HepG2 (cell line): ENCODE measurements around the gene B3GALNT2. TPM values are rescaled to one million over a fixed set of nuclear protein-coding genes. Genes with fewer than 3 reads are reported as not detected.

Experiments used
- ATAC-seq: fragments of 200-7000 bp; cut with Tn5 transposase; 3 replicates; pipeline ENCODE4 v1.9.1; 2020; ENCODE audit warnings: mild to moderate bottlenecking, moderate library complexity
- BruUV-seq: library from RNA; stranded (reverse); fragments of 400-500 nt; replicated peaks from 2 replicates; lab custom pipeline; 2021; lab: Mats Ljungman, UMichigan
- CTCF ChIA-PET: fragments of 300-600 bp; formaldehyde crosslinking; extraction: SDS; loops from one replicate; lab custom pipeline; 2021; ENCODE audit warnings: low total read pairs, inconsistent platforms, low intra/inter-chr PET ratio; lab: Yijun Ruan, JAX
- POLR2A ChIA-PET: fragments of 350-600 bp; sonication (Branson Sonifier 250); formaldehyde crosslinking; loops from one replicate; lab custom pipeline; 2020; ENCODE audit warnings: antibody characterized with exemption, inconsistent platforms; lab: Yijun Ruan, JAX
- DNase-seq: peaks from one replicate; pipeline ENCODE4 v3.0.0-alpha.2; 2015; ENCODE audit warnings: low spot score
- FAIRE-seq: peaks from 3 replicates; lab custom pipeline; 2011; peaks lifted over from hg19 to GRCh38; lab: Jason Lieb, UNC
- H2AFZ ChIP-seq: one replicate; pipeline ENCODE4 v1.6.1; 2011; ENCODE audit warnings: low read length, inconsistent platforms
- H3K27ac ChIP-seq: fragments of 300-600 bp; 3 replicates; pipeline ENCODE4 v1.8.0; 2011; ENCODE audit warnings: mixed run types, mild to moderate bottlenecking, mixed read lengths, low read length, inconsistent platforms; ENCODE audit not compliant: insufficient read depth; ENCODE audit errors: extremely low read length
- H3K27me3 ChIP-seq, 2 experiments: fragments of 200-600 bp in 1 of 2; 2 replicates in 1 of 2; 3 replicates in 1 of 2; pipeline versions ENCODE4 v1.6.0 to v1.8.0; 2011; ENCODE audit warnings: low read length in 2 of 2, mild to moderate bottlenecking in 2 of 2, moderate library complexity in 2 of 2, inconsistent platforms in 1 of 2; ENCODE audit not compliant: insufficient read depth in 2 of 2, control insufficient read depth in 1 of 2
- H3K36me3 ChIP-seq, 2 experiments: fragments of 200-600 bp in 1 of 2; replicated peaks in 1 of 2; 2 replicates in 1 of 2; 3 replicates in 1 of 2; pipeline versions ENCODE4 v1.5.1 to v1.8.0; 2011; ENCODE audit warnings: low read length in 2 of 2, inconsistent platforms in 1 of 2; ENCODE audit not compliant: insufficient read depth in 2 of 2, control insufficient read depth in 1 of 2
- H3K4me1 ChIP-seq: 2 replicates; pipeline ENCODE4 v1.5.1; 2012; ENCODE audit warnings: low read length, inconsistent platforms; ENCODE audit not compliant: insufficient read depth
- H3K4me2 ChIP-seq: 2 replicates; pipeline ENCODE4 v1.6.0; 2011; ENCODE audit warnings: low read depth, low read length, inconsistent platforms
- H3K4me3 ChIP-seq, 3 experiments: fragments of 200-600 bp in 1 of 3; sonication (generic), shearing (Covaris generic) in 1 of 3; replicated peaks in 1 of 3; 2 replicates each; pipeline ENCODE4 v1.5.1; 2011 to 2016; ENCODE audit warnings: low read length in 3 of 3, inconsistent platforms in 2 of 3, low read depth in 2 of 3, mild to moderate bottlenecking in 2 of 3, control low read depth in 1 of 3, mixed read lengths in 1 of 3; ENCODE audit not compliant: insufficient read depth in 1 of 3
- H3K79me2 ChIP-seq: one replicate; pipeline ENCODE4 v1.6.1; 2011; ENCODE audit warnings: low read length, inconsistent platforms; ENCODE audit not compliant: insufficient read depth
- H3K9ac ChIP-seq: 2 replicates; pipeline ENCODE4 v1.6.0; 2011; ENCODE audit warnings: mild to moderate bottlenecking, low read depth, low read length, inconsistent platforms; ENCODE audit not compliant: insufficient read depth
- H3K9me3 ChIP-seq: 2 replicates; pipeline ENCODE4 v1.5.1; 2012; ENCODE audit warnings: mild to moderate bottlenecking, low read length
- H4K20me1 ChIP-seq: 2 replicates; pipeline ENCODE4 v1.6.0; 2011; ENCODE audit warnings: inconsistent platforms, mild to moderate bottlenecking, low read length, moderate library complexity; ENCODE audit not compliant: insufficient read depth
- DR1 ChIP-seq: sonication (generic); formaldehyde crosslinking; IDR thresholded peaks from 2 replicates; pipeline ENCODE4 v1.8.0; 2021; ENCODE audit warnings: mild to moderate bottlenecking, missing genetic modification reagents, inconsistent platforms
- HNRNPLL ChIP-seq: fragments of 200-400 bp; formaldehyde crosslinking; IDR thresholded peaks from 2 replicates; pipeline ENCODE4 v1.6.1; 2017; ENCODE audit warnings: mild to moderate bottlenecking, low read depth, low read length; ENCODE audit not compliant: poor library complexity, severe bottlenecking
- HNRNPUL1 ChIP-seq: fragments of 200-400 bp; formaldehyde crosslinking; IDR thresholded peaks from 2 replicates; pipeline ENCODE4 v1.6.1; 2017; ENCODE audit warnings: low read depth, mild to moderate bottlenecking, low read length, moderate library complexity
- KDM6A ChIP-seq: IDR thresholded peaks from 2 replicates; pipeline ENCODE4 v1.6.1; 2016; ENCODE audit warnings: low read depth
- MED8 ChIP-seq: sonication (generic); formaldehyde crosslinking; IDR thresholded peaks from 2 replicates; pipeline ENCODE4 v1.8.1; 2023; ENCODE audit warnings: mild to moderate bottlenecking, missing genetic modification reagents; ENCODE audit not compliant: insufficient replicate concordance
- NPAS2 ChIP-seq: sonication (generic); formaldehyde crosslinking; IDR thresholded peaks from 2 replicates; pipeline ENCODE4 v1.8.0; 2022; ENCODE audit warnings: mild to moderate bottlenecking, missing genetic modification reagents, borderline replicate concordance
- ZBTB42 ChIP-seq: sonication (generic); formaldehyde crosslinking; IDR thresholded peaks from 2 replicates; pipeline ENCODE4 v1.5.0; 2020; ENCODE audit warnings: mild to moderate bottlenecking, missing genetic modification reagents
- ZNF232 ChIP-seq: sonication (generic); formaldehyde crosslinking; IDR thresholded peaks from 2 replicates; pipeline ENCODE4 v1.4.0; 2020; ENCODE audit warnings: missing genetic modification reagents, borderline replicate concordance
- ZNF816 ChIP-seq: sonication (generic); formaldehyde crosslinking; IDR thresholded peaks from 2 replicates; pipeline ENCODE4 v1.8.0; 2022; ENCODE audit warnings: missing genetic modification reagents, mild to moderate bottlenecking, borderline replicate concordance
- ZSCAN21 ChIP-seq: sonication (generic); formaldehyde crosslinking; IDR thresholded peaks from 2 replicates; pipeline ENCODE4 v1.8.0; 2022; ENCODE audit warnings: mild to moderate bottlenecking, missing genetic modification reagents, moderate library complexity, borderline replicate concordance
- WGBS: methylation state at CpG from one replicate; pipeline ENCODE4 v1.1.6; 2017; ENCODE audit warnings: low lambda C conversion rate; 5-methylcytosine and 5-hydroxymethylcytosine counted together
- in situ Hi-C: cut with HindIII; loops from 2 replicates; pipeline ENCODE4 v1.10.0; 2017; ENCODE audit warnings: low pct_unique_long_range_greater_than_20kb; ENCODE audit not compliant: extremely low pct_ligation_motif_present
- intact Hi-C: fragments of 100-400 bp; cut with micrococcal nuclease; formaldehyde crosslinking; loops from one replicate; pipeline ENCODE4 v1.10.0; 2022; ENCODE audit not compliant: unreplicated experiment
- polyA plus RNA-seq, 8 experiments: library from polyadenylated mRNA; depleted of rRNA in 3 of 8; stranded (reverse) in 7 of 8; unstranded in 1 of 8; fragments of >200 nt; fragmentation: Illumina TruSeq in 4 of 8; extraction: Trizol in 4 of 8; gene quantifications; 2 replicates each; pipeline versions ENCODE4 v1.2.1 to v1.2.3, GENCODE V29; 2011 to 2016; ENCODE audit warnings: low read depth in 4 of 8, missing spikeins in 1 of 8, mixed read lengths in 1 of 8; ENCODE audit not compliant: insufficient read depth in 1 of 8
- total RNA-seq, 5 experiments: library from RNA; depleted of rRNA; stranded (reverse); fragments of >200 nt; fragmentation: Illumina TruSeq; extraction: Trizol; gene quantifications; 2 replicates each; pipeline ENCODE4 v1.2.3, GENCODE V29; 2016; ENCODE audit warnings: low read depth in 1 of 5
- TF ChIP-seq, protein P1 (sequence below): sonication (generic); formaldehyde crosslinking; IDR thresholded peaks from 2 replicates; pipeline ENCODE4 v1.8.1; 2023; ENCODE audit warnings: mild to moderate bottlenecking, missing genetic modification reagents
- TF ChIP-seq, protein P2 (sequence below): sonication (generic); formaldehyde crosslinking; IDR thresholded peaks from 2 replicates; pipeline ENCODE4 v1.4.0; 2020; ENCODE audit warnings: mild to moderate bottlenecking, missing genetic modification reagents
- TF ChIP-seq, protein P3 (sequence below): sonication (generic); formaldehyde crosslinking; IDR thresholded peaks from 2 replicates; pipeline ENCODE4 v1.4.0; 2020; ENCODE audit warnings: missing genetic modification reagents
- TF ChIP-seq, protein P4 (sequence below): sonication (generic); formaldehyde crosslinking; IDR thresholded peaks from 2 replicates; pipeline ENCODE4 v1.4.0; 2020; ENCODE audit warnings: missing genetic modification reagents, borderline replicate concordance
- TF ChIP-seq, protein P5 (sequence below): sonication (generic); formaldehyde crosslinking; IDR thresholded peaks from 2 replicates; pipeline ENCODE4 v1.4.0; 2020; ENCODE audit warnings: mild to moderate bottlenecking, missing genetic modification reagents, borderline replicate concordance

Gene B3GALNT2
- total and polyA plus RNA-seq, 2 of the 13 experiments (the other 11 are each of a cell fraction or from before 2014, with no cell fraction given) = 16.5 to 28.9 TPM

DNA sequence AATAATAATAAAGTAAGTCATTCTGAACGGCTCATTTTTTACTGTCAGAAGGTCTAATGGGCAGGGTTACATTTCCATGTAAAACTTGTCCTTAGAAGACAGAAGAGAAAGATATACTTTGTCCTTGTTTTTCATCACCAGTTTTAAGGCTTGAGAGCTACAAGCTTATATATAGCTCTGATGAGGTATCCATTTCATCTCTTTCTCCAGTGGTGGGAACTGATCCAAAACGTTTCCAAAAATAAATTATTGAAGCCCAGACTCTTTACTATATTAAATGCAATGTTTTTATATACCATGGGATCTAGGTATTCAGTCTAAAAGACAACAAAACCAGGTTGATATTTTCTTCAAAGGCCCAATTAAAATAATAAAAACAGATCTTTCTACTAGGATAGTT is 8.7 kb downstream of the B3GALNT2 start:
- Histone ChIP-seq H4K20me1 (0 out of 2 replicates have a peak, but pooled peaks cover 3% of the 10 kb centered on the region), H3K9ac (no peak overlapping the region), H3K4me3 (no peak overlapping the region), H3K36me3 (peaks cover 10 to 32% of the 10 kb centered on the region in 2 experiments), H3K27me3 (no peaks in the 10 kb centered on the region), H3K4me2 (no peak overlapping the region), H3K27ac (no peak overlapping the region), H3K79me2 (peaks cover 38% of the 10 kb centered on the region), H2AFZ (no peak overlapping the region), H3K9me3 (no peaks in the 10 kb centered on the region), H3K4me1 (0 out of 2 replicates have a peak, but pooled peaks cover 2% of the 10 kb centered on the region)
- CTCF ChIA-PET = no interaction called here
- WGBS = 96% methylated on average over 2 of the region's 2 CpGs
- intact Hi-C loops = no loop called here
- FAIRE-seq = no peak
- in situ Hi-C loops = no loop called here
- DNase-seq = no peak
- no peak for ATAC-seq
- BruUV-seq = no TSS peak
- POLR2A ChIA-PET = interaction anchor here (1.2 kb wide), 1 partner anchor 10 kb away, joined by 3 read pairs; no protein-coding TSS in a partner anchor
- TF ChIP-seq, protein P1, sequence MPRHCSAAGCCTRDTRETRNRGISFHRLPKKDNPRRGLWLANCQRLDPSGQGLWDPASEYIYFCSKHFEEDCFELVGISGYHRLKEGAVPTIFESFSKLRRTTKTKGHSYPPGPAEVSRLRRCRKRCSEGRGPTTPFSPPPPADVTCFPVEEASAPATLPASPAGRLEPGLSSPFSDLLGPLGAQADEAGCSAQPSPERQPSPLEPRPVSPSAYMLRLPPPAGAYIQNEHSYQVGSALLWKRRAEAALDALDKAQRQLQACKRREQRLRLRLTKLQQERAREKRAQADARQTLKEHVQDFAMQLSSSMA (CRISPR knock-in tag) = no peak
- TF ChIP-seq ZSCAN21 (CRISPR knock-in tag) (no peak), NPAS2 (no peak), ZNF232 (CRISPR knock-in tag) (no peak), KDM6A (no peak), MED8 (no peak), HNRNPLL (no peak), ZBTB42 (CRISPR knock-in tag) (no peak), HNRNPUL1 (no peak), DR1 (CRISPR knock-in tag) (no peak), ZNF816 (CRISPR knock-in tag) (no peak)
- TF ChIP-seq, protein P2, sequence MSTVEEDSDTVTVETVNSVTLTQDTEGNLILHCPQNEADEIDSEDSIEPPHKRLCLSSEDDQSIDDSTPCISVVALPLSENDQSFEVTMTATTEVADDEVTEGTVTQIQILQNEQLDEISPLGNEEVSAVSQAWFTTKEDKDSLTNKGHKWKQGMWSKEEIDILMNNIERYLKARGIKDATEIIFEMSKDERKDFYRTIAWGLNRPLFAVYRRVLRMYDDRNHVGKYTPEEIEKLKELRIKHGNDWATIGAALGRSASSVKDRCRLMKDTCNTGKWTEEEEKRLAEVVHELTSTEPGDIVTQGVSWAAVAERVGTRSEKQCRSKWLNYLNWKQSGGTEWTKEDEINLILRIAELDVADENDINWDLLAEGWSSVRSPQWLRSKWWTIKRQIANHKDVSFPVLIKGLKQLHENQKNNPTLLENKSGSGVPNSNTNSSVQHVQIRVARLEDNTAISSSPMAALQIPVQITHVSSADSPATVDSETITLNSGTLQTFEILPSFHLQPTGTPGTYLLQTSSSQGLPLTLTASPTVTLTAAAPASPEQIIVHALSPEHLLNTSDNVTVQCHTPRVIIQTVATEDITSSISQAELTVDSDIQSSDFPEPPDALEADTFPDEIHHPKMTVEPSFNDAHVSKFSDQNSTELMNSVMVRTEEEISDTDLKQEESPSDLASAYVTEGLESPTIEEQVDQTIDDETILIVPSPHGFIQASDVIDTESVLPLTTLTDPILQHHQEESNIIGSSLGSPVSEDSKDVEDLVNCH (CRISPR knock-in tag) = no peak
- TF ChIP-seq, protein P3, sequence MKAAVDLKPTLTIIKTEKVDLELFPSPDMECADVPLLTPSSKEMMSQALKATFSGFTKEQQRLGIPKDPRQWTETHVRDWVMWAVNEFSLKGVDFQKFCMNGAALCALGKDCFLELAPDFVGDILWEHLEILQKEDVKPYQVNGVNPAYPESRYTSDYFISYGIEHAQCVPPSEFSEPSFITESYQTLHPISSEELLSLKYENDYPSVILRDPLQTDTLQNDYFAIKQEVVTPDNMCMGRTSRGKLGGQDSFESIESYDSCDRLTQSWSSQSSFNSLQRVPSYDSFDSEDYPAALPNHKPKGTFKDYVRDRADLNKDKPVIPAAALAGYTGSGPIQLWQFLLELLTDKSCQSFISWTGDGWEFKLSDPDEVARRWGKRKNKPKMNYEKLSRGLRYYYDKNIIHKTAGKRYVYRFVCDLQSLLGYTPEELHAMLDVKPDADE (CRISPR knock-in tag) = no peak
- TF ChIP-seq, protein P4, sequence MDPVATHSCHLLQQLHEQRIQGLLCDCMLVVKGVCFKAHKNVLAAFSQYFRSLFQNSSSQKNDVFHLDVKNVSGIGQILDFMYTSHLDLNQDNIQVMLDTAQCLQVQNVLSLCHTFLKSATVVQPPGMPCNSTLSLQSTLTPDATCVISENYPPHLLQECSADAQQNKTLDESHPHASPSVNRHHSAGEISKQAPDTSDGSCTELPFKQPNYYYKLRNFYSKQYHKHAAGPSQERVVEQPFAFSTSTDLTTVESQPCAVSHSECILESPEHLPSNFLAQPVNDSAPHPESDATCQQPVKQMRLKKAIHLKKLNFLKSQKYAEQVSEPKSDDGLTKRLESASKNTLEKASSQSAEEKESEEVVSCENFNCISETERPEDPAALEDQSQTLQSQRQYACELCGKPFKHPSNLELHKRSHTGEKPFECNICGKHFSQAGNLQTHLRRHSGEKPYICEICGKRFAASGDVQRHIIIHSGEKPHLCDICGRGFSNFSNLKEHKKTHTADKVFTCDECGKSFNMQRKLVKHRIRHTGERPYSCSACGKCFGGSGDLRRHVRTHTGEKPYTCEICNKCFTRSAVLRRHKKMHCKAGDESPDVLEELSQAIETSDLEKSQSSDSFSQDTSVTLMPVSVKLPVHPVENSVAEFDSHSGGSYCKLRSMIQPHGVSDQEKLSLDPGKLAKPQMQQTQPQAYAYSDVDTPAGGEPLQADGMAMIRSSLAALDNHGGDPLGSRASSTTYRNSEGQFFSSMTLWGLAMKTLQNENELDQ = no peak
- TF ChIP-seq, protein P5, sequence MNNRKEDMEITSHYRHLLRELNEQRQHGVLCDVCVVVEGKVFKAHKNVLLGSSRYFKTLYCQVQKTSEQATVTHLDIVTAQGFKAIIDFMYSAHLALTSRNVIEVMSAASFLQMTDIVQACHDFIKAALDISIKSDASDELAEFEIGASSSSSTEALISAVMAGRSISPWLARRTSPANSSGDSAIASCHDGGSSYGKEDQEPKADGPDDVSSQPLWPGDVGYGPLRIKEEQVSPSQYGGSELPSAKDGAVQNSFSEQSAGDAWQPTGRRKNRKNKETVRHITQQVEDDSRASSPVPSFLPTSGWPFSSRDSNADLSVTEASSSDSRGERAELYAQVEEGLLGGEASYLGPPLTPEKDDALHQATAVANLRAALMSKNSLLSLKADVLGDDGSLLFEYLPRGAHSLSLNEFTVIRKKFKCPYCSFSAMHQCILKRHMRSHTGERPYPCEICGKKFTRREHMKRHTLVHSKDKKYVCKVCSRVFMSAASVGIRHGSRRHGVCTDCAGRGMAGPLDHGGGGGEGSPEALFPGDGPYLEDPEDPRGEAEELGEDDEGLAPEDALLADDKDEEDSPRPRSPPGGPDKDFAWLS (CRISPR knock-in tag) = no peak
